WTC11 (cell line): ENCODE measurements around the gene FHIT. TPM values are rescaled to one million over a fixed set of nuclear protein-coding genes. Genes with fewer than 3 reads are reported as not detected.

Experiments
- ATAC-seq: fragments of 200-7000 bp; cut with Tn5 transposase; 2 replicates; pipeline ENCODE4 v1.10.0; 2021; ENCODE audit warnings: mild to moderate bottlenecking, moderate library complexity
- CTCF ChIA-PET: fragments of 300-600 bp; sonication (Branson Sonifier 250); formaldehyde crosslinking; loops from one replicate; lab custom pipeline; 2021; ENCODE audit warnings: antibody characterized with exemption; lab: Charles Lee
- POLR2A ChIA-PET: fragments of 350-600 bp; sonication (Branson Sonifier 250); formaldehyde crosslinking; loops from one replicate; lab custom pipeline; 2021; ENCODE audit warnings: antibody characterized with exemption; lab: Charles Lee
- DNase-seq: peaks from one replicate; pipeline ENCODE4 v3.0.0; 2021; ENCODE audit warnings: low spot score
- H3K27ac Mint-ChIP-seq: 2 replicates; pipeline ENCODE4 v1.8.0; 2021; ENCODE audit warnings: mixed read lengths
- H3K27me3 Mint-ChIP-seq: 2 replicates; pipeline ENCODE4 v1.8.0; 2021; ENCODE audit warnings: low read depth, mild to moderate bottlenecking, moderate library complexity, mixed read lengths
- H3K36me3 Mint-ChIP-seq: 2 replicates; pipeline ENCODE4 v1.8.0; 2021; ENCODE audit warnings: mixed read lengths
- H3K4me1 Mint-ChIP-seq: 2 replicates; pipeline ENCODE4 v1.8.0; 2022; ENCODE audit warnings: mixed read lengths
- H3K4me3 Mint-ChIP-seq: 2 replicates; pipeline ENCODE4 v1.8.0; 2021; ENCODE audit warnings: mild to moderate bottlenecking, moderate library complexity, mixed read lengths
- H3K9me3 Mint-ChIP-seq: 2 replicates; pipeline ENCODE4 v1.8.0; 2021; ENCODE audit warnings: mixed read lengths
- ATF1 ChIP-seq: sonication (generic); formaldehyde crosslinking; IDR thresholded peaks from 2 replicates; pipeline ENCODE4 v1.8.1; 2023; ENCODE audit warnings: mild to moderate bottlenecking, moderate library complexity, missing genetic modification reagents
- CREM ChIP-seq: sonication (generic); formaldehyde crosslinking; IDR thresholded peaks from 2 replicates; pipeline ENCODE4 v1.8.1; 2022; ENCODE audit warnings: mild to moderate bottlenecking, missing genetic modification reagents, moderate library complexity
- ETV6 ChIP-seq: sonication (generic); formaldehyde crosslinking; IDR thresholded peaks from 2 replicates; pipeline ENCODE4 v1.8.1; 2022; ENCODE audit warnings: mild to moderate bottlenecking, missing genetic modification reagents
- FOXJ3 ChIP-seq: sonication (generic); formaldehyde crosslinking; IDR thresholded peaks from 2 replicates; pipeline ENCODE4 v1.9.0; 2021; ENCODE audit warnings: missing genetic modification reagents, mild to moderate bottlenecking, borderline replicate concordance
- FOXP1 ChIP-seq: sonication (generic); formaldehyde crosslinking; IDR thresholded peaks from 2 replicates; pipeline ENCODE4 v1.8.0; 2022; ENCODE audit warnings: missing genetic modification reagents, mild to moderate bottlenecking, moderate library complexity, borderline replicate concordance
- GABPB1 ChIP-seq: sonication (generic); formaldehyde crosslinking; IDR thresholded peaks from 2 replicates; pipeline ENCODE4 v1.8.1; 2023; ENCODE audit warnings: mild to moderate bottlenecking, missing genetic modification reagents
- HMGA2 ChIP-seq: fragments of 250-450 bp; sonication (Bioruptor Pico); IDR thresholded peaks from 2 replicates; pipeline ENCODE4 v1.4.0; 2021; ENCODE audit warnings: mild to moderate bottlenecking, moderate library complexity
- MXD4 ChIP-seq: fragments of 250-450 bp; sonication (Bioruptor Pico); IDR thresholded peaks from 2 replicates; pipeline ENCODE4 v1.8.0; 2021; ENCODE audit warnings: mild to moderate bottlenecking, moderate library complexity, borderline replicate concordance
- NFATC4 ChIP-seq: fragments of 250-450 bp; sonication (Bioruptor Pico); IDR thresholded peaks from 2 replicates; pipeline ENCODE4 v1.9.0; 2021; ENCODE audit warnings: mild to moderate bottlenecking
- NFYB ChIP-seq: sonication (generic); formaldehyde crosslinking; conservative IDR thresholded peaks from 2 replicates; pipeline ENCODE4 v1.8.0; 2022; ENCODE audit warnings: low read depth, missing genetic modification reagents
- NR1H2 ChIP-seq: sonication (generic); formaldehyde crosslinking; IDR thresholded peaks from 2 replicates; pipeline ENCODE4 v1.9.0; 2021; ENCODE audit warnings: mild to moderate bottlenecking, moderate library complexity, missing genetic modification reagents
- PRRX2 ChIP-seq: fragments of 250-450 bp; sonication (Bioruptor Pico); IDR thresholded peaks from 2 replicates; pipeline ENCODE4 v1.8.0; 2021; ENCODE audit warnings: mild to moderate bottlenecking
- RELA ChIP-seq: sonication (generic); formaldehyde crosslinking; IDR thresholded peaks from 2 replicates; pipeline ENCODE4 v1.8.1; 2022; ENCODE audit warnings: missing genetic modification reagents, mild to moderate bottlenecking, borderline replicate concordance
- TEAD4 ChIP-seq: sonication (generic); formaldehyde crosslinking; IDR thresholded peaks from 2 replicates; pipeline ENCODE4 v1.8.0; 2022; ENCODE audit warnings: mild to moderate bottlenecking, missing genetic modification reagents
- ZNF121 ChIP-seq: sonication (generic); formaldehyde crosslinking; IDR thresholded peaks from 2 replicates; pipeline ENCODE4 v1.8.0; 2023; ENCODE audit warnings: missing genetic modification reagents
- ZNF219 ChIP-seq: sonication (generic); formaldehyde crosslinking; IDR thresholded peaks from 2 replicates; pipeline ENCODE4 v1.8.0; 2023; ENCODE audit warnings: missing genetic modification reagents, mild to moderate bottlenecking, borderline replicate concordance
- ZNF232 ChIP-seq: sonication (generic); formaldehyde crosslinking; IDR thresholded peaks from 2 replicates; pipeline ENCODE4 v1.8.0; 2022; ENCODE audit warnings: mild to moderate bottlenecking, missing genetic modification reagents
- ZNF396 ChIP-seq: fragments of 250-450 bp; sonication (Bioruptor Pico); IDR thresholded peaks from 2 replicates; pipeline ENCODE4 v1.8.0; 2021; ENCODE audit warnings: mild to moderate bottlenecking, moderate library complexity, borderline replicate concordance
- ZNF512 ChIP-seq: sonication (generic); formaldehyde crosslinking; IDR thresholded peaks from 2 replicates; pipeline ENCODE4 v1.8.1; 2022; ENCODE audit warnings: missing genetic modification reagents, borderline replicate concordance
- ZSCAN18 ChIP-seq: fragments of 250-450 bp; sonication (Bioruptor Pico); IDR thresholded peaks from 2 replicates; pipeline ENCODE4 v2.1.2; 2022; ENCODE audit warnings: mild to moderate bottlenecking, moderate library complexity
- total RNA-seq: library from RNA; stranded (reverse); gene quantifications from 3 replicates; pipeline ENCODE4 v1.2.3, GENCODE V29; 2021
- TF ChIP-seq, protein P1 (sequence below): fragments of 250-450 bp; sonication (Bioruptor Pico); IDR thresholded peaks from 2 replicates; pipeline ENCODE4 v1.9.0; 2021; ENCODE audit warnings: mild to moderate bottlenecking
- TF ChIP-seq, protein P2 (sequence below): sonication (generic); formaldehyde crosslinking; IDR thresholded peaks from 2 replicates; pipeline ENCODE4 v1.8.0; 2023; ENCODE audit warnings: mild to moderate bottlenecking, missing genetic modification reagents
- TF ChIP-seq, protein P3 (sequence below): sonication (generic); formaldehyde crosslinking; IDR thresholded peaks from 2 replicates; pipeline ENCODE4 v1.8.0; 2022; ENCODE audit warnings: mild to moderate bottlenecking, missing genetic modification reagents

Gene FHIT
- total RNA-seq, 1 experiment from 2014 or later: 2.6 TPM

GRCh38 chr3:59793976-59794375 lies 1457.3 kb downstream of the FHIT start:
- H3K4me3 Mint-ChIP-seq: no peak overlapping the region
- CTCF ChIA-PET: interaction anchor here (0.9 kb wide), 1 partner anchor 16 kb away, joined by 3 read pairs; no protein-coding TSS in a partner anchor
- no peak for DNase-seq
- POLR2A ChIA-PET: no interaction called here
- TF ChIP-seq ZNF219 (CRISPR knock-in tag) (no peak), GABPB1 (CRISPR knock-in tag) (no peak)
- TF ChIP-seq, protein P1, sequence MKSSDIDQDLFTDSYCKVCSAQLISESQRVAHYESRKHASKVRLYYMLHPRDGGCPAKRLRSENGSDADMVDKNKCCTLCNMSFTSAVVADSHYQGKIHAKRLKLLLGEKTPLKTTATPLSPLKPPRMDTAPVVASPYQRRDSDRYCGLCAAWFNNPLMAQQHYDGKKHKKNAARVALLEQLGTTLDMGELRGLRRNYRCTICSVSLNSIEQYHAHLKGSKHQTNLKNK (CRISPR knock-in tag): no peak
- TF ChIP-seq, all 79 proteins: peak for 0
- Mint-ChIP-seq H3K27me3 (no peaks in the 10 kb centered on the region), H3K36me3 (no peaks in the 10 kb centered on the region), H3K4me1 (peaks cover 5% of the 10 kb centered on the region), H3K27ac (no peak overlapping the region), H3K9me3 (no peaks in the 10 kb centered on the region)
- no peak for ATAC-seq

GRCh38 chr3:59791774-59792308 lies 1459.4 kb downstream of the FHIT start:
- Mint-ChIP-seq H3K27me3 (no peaks in the 10 kb centered on the region), H3K4me1 (peaks cover 10% of the 10 kb centered on the region), H3K27ac (no peak overlapping the region), H3K9me3 (no peaks in the 10 kb centered on the region), H3K4me3 (no peak overlapping the region), H3K36me3 (no peaks in the 10 kb centered on the region)
- CTCF ChIA-PET: no interaction called here
- ATAC-seq (no peak), DNase-seq (no peak)
- POLR2A ChIA-PET: no interaction called here
- TF ChIP-seq, protein P2, sequence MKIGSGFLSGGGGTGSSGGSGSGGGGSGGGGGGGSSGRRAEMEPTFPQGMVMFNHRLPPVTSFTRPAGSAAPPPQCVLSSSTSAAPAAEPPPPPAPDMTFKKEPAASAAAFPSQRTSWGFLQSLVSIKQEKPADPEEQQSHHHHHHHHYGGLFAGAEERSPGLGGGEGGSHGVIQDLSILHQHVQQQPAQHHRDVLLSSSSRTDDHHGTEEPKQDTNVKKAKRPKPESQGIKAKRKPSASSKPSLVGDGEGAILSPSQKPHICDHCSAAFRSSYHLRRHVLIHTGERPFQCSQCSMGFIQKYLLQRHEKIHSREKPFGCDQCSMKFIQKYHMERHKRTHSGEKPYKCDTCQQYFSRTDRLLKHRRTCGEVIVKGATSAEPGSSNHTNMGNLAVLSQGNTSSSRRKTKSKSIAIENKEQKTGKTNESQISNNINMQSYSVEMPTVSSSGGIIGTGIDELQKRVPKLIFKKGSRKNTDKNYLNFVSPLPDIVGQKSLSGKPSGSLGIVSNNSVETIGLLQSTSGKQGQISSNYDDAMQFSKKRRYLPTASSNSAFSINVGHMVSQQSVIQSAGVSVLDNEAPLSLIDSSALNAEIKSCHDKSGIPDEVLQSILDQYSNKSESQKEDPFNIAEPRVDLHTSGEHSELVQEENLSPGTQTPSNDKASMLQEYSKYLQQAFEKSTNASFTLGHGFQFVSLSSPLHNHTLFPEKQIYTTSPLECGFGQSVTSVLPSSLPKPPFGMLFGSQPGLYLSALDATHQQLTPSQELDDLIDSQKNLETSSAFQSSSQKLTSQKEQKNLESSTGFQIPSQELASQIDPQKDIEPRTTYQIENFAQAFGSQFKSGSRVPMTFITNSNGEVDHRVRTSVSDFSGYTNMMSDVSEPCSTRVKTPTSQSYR (CRISPR knock-in tag): no peak
- no peak for TF ChIP-seq ATF1 (CRISPR knock-in tag)
- TF ChIP-seq ZNF512: no peak
- no peak for TF ChIP-seq MXD4 (CRISPR knock-in tag)
- TF ChIP-seq TEAD4 (CRISPR knock-in tag): no peak
- no peak for TF ChIP-seq ZNF396 (CRISPR knock-in tag)
- TF ChIP-seq FOXJ3 (CRISPR knock-in tag): no peak
- TF ChIP-seq, protein P1 (CRISPR knock-in tag): no peak
- TF ChIP-seq HMGA2 (CRISPR knock-in tag): no peak
- TF ChIP-seq PRRX2: no peak
- no peak for TF ChIP-seq CREM
- TF ChIP-seq NR1H2 (CRISPR knock-in tag): no peak

DNA sequence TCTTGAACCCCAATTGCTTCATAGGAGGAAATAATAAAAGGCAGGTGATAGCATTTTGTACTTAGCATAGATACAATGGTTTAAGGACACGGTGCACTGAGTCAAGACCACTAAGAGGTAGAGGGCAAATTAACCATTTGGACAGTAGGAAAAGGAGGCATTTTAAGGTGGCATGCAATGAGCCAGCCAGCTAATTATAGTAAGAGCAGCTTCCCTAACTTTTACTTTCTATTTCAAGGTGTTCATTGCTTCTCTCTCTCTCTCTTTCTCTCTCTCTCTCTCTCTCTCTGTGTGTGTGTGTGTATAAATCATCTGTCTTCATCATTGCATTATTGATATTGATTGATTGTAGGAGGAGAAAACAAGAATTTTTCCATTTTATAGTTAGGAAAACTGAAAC lies 1461.0 kb downstream of the FHIT start:
- H3K4me3 Mint-ChIP-seq: no peak overlapping the region
- no peak overlapping the region for H3K27ac Mint-ChIP-seq
- H3K4me1 Mint-ChIP-seq: peaks cover 10% of the 10 kb centered on the region
- ATAC-seq (no peak), DNase-seq (no peak)
- no peaks in the 10 kb centered on the region for H3K36me3 Mint-ChIP-seq
- no peaks in the 10 kb centered on the region for H3K9me3 Mint-ChIP-seq
- H3K27me3 Mint-ChIP-seq: no peaks in the 10 kb centered on the region
- ChIA-PET POLR2A (no interaction called here), CTCF (no interaction called here)
- TF ChIP-seq RELA (CRISPR knock-in tag) (no peak), NFATC4 (CRISPR knock-in tag) (no peak), ZNF512 (no peak), ETV6 (CRISPR knock-in tag) (no peak), NFYB (CRISPR knock-in tag) (no peak), HMGA2 (CRISPR knock-in tag) (no peak), ZNF121 (no peak), ZSCAN18 (no peak), ZNF232 (CRISPR knock-in tag) (no peak), FOXP1 (CRISPR knock-in tag) (no peak)
- TF ChIP-seq, protein P3, sequence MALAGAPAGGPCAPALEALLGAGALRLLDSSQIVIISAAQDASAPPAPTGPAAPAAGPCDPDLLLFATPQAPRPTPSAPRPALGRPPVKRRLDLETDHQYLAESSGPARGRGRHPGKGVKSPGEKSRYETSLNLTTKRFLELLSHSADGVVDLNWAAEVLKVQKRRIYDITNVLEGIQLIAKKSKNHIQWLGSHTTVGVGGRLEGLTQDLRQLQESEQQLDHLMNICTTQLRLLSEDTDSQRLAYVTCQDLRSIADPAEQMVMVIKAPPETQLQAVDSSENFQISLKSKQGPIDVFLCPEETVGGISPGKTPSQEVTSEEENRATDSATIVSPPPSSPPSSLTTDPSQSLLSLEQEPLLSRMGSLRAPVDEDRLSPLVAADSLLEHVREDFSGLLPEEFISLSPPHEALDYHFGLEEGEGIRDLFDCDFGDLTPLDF (CRISPR knock-in tag): no peak
